Measurements from ENCODE around the gene RNH1. TPM values are rescaled to one million over a fixed set of nuclear protein-coding genes. Genes with fewer than 3 reads are reported as not detected.

The RNH1 gene
- polyA plus RNA-seq, 1 of the 3 experiments (the other 2 are of a cell fraction): 147 TPM

DNA sequence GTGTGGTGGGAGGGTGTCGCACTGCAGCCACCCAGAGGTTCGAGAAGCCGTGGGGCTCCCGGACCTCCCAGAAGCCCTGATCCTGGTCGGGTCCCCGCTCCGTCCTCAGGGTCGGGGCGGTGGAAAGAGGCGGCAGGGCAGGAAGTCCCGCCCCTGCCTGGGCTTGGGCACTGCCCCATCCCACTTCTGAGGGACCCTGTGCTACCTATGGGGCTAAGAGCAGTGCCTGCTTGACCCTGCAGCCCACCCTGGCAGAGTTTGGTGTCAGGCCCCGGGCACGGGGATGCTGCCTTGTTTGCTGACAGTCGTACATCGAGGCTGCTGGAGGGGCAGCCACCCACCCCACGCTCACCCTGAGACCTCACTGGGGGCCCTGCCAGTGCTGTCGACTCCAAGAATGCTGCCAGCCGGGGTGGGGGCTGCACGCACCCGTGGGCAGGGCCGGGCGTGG is 19.4 kb downstream of the RNH1 start:
- H3K36me3 ChIP-seq (replicated peaks in 1 of 2; ENCODE audit: control insufficient read depth in 1 of 2, insufficient read depth in 2 of 2, low read length in 1 of 2): peaks cover 0 to 19% of the 10 kb centered on the region in 2 experiments
- no peaks in the 10 kb centered on the region; the same call in 1 of the 2 replicates for H3K79me2 ChIP-seq (ENCODE audit: insufficient read depth)
- no peaks in the 10 kb centered on the region for H3K4me1 ChIP-seq (ENCODE audit: control insufficient read depth in 1 of 2, insufficient read depth in 2 of 2, low read depth in 1 of 2, low read length in 1 of 2)
- H3K4me2 ChIP-seq: no peak overlapping the region
- POLR2A ChIA-PET: no interaction called here
- DNase-seq: no peak
- no peaks in the 10 kb centered on the region for H3K9me2 ChIP-seq
- H3F3A ChIP-seq (replicated peaks; ENCODE audit: insufficient read depth): no peaks in the 10 kb centered on the region
- no peaks in the 10 kb centered on the region for H3K27me3 ChIP-seq (ENCODE audit: insufficient read depth)
- H2AFZ ChIP-seq (ENCODE audit: low read depth): no peak overlapping the region
- CTCF ChIA-PET: no interaction called here
- no peaks in the 10 kb centered on the region for H3K9me3 ChIP-seq
- H3K4me3 ChIP-seq (ENCODE audit: low read depth in 2 of 2, low read length in 1 of 2): no peak overlapping the region
- H3K27ac ChIP-seq (ENCODE audit: low read depth in 2 of 2, low read length in 1 of 2): no peak overlapping the region
- no peak overlapping the region for H3K9ac ChIP-seq
- 90% methylated on average over 6 of the region's 22 CpGs for WGBS (ENCODE audit: low lambda C conversion rate)
- H4K20me1 ChIP-seq (ENCODE audit: insufficient read depth): no peaks in the 10 kb centered on the region
- TF ChIP-seq FOSL2 (IDR thresholded peaks at IDR 0.05; ENCODE audit: borderline replicate concordance, low read depth) (no peak), ELF1 (IDR thresholded peaks at IDR 0.05) (no peak), TAF1 (IDR thresholded peaks at IDR 0.05; ENCODE audit: borderline replicate concordance, low read depth, low read length) (no peak), CHD2 (IDR thresholded peaks at IDR 0.05; ENCODE audit: low read length, partially characterized antibody) (no peak)
- TF ChIP-seq, protein P1, sequence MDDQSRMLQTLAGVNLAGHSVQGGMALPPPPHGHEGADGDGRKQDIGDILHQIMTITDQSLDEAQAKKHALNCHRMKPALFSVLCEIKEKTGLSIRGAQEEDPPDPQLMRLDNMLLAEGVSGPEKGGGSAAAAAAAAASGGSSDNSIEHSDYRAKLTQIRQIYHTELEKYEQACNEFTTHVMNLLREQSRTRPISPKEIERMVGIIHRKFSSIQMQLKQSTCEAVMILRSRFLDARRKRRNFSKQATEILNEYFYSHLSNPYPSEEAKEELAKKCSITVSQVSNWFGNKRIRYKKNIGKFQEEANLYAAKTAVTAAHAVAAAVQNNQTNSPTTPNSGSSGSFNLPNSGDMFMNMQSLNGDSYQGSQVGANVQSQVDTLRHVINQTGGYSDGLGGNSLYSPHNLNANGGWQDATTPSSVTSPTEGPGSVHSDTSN (IDR thresholded peaks at IDR 0.05): no peak
- TF ChIP-seq, protein P2, sequence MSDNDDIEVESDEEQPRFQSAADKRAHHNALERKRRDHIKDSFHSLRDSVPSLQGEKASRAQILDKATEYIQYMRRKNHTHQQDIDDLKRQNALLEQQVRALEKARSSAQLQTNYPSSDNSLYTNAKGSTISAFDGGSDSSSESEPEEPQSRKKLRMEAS (IDR thresholded peaks at IDR 0.05; ENCODE audit: low read depth): no peak

DNA sequence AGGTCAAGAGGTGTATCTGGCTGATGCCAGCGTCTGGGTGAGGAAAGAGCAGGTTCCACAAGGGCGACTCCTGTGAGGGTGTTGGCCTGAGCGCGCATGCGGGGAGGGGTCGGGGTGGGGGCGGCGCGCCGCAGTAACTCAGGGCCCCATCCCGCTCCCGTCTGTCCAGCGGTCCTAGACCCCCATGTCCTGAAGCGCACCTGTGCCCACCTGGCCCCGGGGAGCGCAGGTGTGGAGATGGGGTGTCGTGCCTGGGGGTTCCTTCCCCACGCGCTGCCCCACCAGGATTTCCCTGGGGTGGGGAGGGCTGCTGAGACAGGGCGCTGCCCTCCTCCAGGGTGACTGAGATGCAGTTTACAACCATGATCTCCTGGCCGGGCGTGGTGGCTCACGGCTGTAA is 20.9 kb downstream of the RNH1 start:
- Histone ChIP-seq H3K4me2 (no peak overlapping the region), H3K4me3 (ENCODE audit: low read depth in 2 of 2, low read length in 1 of 2) (no peak overlapping the region), H4K20me1 (ENCODE audit: insufficient read depth) (no peaks in the 10 kb centered on the region), H3K9me2 (no peaks in the 10 kb centered on the region), H2AFZ (ENCODE audit: low read depth) (no peak overlapping the region), H3K9ac (no peak overlapping the region), H3K79me2 (ENCODE audit: insufficient read depth) (no peaks in the 10 kb centered on the region; the same call in 1 of the 2 replicates), H3K9me3 (no peaks in the 10 kb centered on the region), H3K4me1 (ENCODE audit: control insufficient read depth in 1 of 2, insufficient read depth in 2 of 2, low read depth in 1 of 2, low read length in 1 of 2) (no peaks in the 10 kb centered on the region), H3K36me3 (replicated peaks in 1 of 2; ENCODE audit: control insufficient read depth in 1 of 2, insufficient read depth in 2 of 2, low read length in 1 of 2) (peaks cover 0 to 17% of the 10 kb centered on the region in 2 experiments), H3K27ac (ENCODE audit: low read depth in 2 of 2, low read length in 1 of 2) (no peak overlapping the region), H3K27me3 (ENCODE audit: insufficient read depth) (no peaks in the 10 kb centered on the region), H3F3A (replicated peaks; ENCODE audit: insufficient read depth) (no peaks in the 10 kb centered on the region)
- CTCF ChIA-PET: no interaction called here
- whole genome bisulfite sequencing (ENCODE audit: low lambda C conversion rate): 94% methylated on average over 9 of the region's 23 CpGs
- POLR2A ChIA-PET: no interaction called here
- no peak for TF ChIP-seq TEAD4 (IDR thresholded peaks at IDR 0.05; ENCODE audit: borderline replicate concordance, insufficient read depth)
- no peak for TF ChIP-seq TAF1 (IDR thresholded peaks at IDR 0.05; ENCODE audit: borderline replicate concordance, low read depth, low read length)
- no peak for TF ChIP-seq POLR2AphosphoS5 (IDR thresholded peaks at IDR 0.05; ENCODE audit: low read depth, low read length)
- no peak for TF ChIP-seq GATA2 (CRISPR knock-in tag; IDR thresholded peaks at IDR 0.05)
- no peak for TF ChIP-seq EP300 (IDR thresholded peaks at IDR 0.05; ENCODE audit: borderline replicate concordance in 1 of 2, low read depth in 1 of 2, low read length in 1 of 2)
- TF ChIP-seq, protein P2 (IDR thresholded peaks at IDR 0.05; ENCODE audit: low read depth): no peak
- TF ChIP-seq, protein P3, sequence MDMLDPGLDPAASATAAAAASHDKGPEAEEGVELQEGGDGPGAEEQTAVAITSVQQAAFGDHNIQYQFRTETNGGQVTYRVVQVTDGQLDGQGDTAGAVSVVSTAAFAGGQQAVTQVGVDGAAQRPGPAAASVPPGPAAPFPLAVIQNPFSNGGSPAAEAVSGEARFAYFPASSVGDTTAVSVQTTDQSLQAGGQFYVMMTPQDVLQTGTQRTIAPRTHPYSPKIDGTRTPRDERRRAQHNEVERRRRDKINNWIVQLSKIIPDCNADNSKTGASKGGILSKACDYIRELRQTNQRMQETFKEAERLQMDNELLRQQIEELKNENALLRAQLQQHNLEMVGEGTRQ (IDR thresholded peaks at IDR 0.05; ENCODE audit: borderline replicate concordance, low read depth, low read length): no peak
- TF ChIP-seq, protein P4, sequence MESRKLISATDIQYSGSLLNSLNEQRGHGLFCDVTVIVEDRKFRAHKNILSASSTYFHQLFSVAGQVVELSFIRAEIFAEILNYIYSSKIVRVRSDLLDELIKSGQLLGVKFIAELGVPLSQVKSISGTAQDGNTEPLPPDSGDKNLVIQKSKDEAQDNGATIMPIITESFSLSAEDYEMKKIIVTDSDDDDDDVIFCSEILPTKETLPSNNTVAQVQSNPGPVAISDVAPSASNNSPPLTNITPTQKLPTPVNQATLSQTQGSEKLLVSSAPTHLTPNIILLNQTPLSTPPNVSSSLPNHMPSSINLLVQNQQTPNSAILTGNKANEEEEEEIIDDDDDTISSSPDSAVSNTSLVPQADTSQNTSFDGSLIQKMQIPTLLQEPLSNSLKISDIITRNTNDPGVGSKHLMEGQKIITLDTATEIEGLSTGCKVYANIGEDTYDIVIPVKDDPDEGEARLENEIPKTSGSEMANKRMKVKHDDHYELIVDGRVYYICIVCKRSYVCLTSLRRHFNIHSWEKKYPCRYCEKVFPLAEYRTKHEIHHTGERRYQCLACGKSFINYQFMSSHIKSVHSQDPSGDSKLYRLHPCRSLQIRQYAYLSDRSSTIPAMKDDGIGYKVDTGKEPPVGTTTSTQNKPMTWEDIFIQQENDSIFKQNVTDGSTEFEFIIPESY (IDR thresholded peaks at IDR 0.05; ENCODE audit: borderline replicate concordance, low read depth): no peak
- TF ChIP-seq, protein P5, sequence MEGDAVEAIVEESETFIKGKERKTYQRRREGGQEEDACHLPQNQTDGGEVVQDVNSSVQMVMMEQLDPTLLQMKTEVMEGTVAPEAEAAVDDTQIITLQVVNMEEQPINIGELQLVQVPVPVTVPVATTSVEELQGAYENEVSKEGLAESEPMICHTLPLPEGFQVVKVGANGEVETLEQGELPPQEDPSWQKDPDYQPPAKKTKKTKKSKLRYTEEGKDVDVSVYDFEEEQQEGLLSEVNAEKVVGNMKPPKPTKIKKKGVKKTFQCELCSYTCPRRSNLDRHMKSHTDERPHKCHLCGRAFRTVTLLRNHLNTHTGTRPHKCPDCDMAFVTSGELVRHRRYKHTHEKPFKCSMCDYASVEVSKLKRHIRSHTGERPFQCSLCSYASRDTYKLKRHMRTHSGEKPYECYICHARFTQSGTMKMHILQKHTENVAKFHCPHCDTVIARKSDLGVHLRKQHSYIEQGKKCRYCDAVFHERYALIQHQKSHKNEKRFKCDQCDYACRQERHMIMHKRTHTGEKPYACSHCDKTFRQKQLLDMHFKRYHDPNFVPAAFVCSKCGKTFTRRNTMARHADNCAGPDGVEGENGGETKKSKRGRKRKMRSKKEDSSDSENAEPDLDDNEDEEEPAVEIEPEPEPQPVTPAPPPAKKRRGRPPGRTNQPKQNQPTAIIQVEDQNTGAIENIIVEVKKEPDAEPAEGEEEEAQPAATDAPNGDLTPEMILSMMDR (IDR thresholded peaks at IDR 0.05): no peak
- TF ChIP-seq RAD21 (IDR thresholded peaks at IDR 0.05; ENCODE audit: low read length): no peak
- TF ChIP-seq RFX5 (IDR thresholded peaks at IDR 0.05; ENCODE audit: low read length): no peak
- no peak for TF ChIP-seq YY1 (IDR thresholded peaks at IDR 0.05; ENCODE audit: low read depth)
- no peak for TF ChIP-seq NRF1 (IDR thresholded peaks at IDR 0.05; ENCODE audit: low read depth, low read length)
- TF ChIP-seq JUND (IDR thresholded peaks at IDR 0.05): no peak
- no peak for DNase-seq

Measured in SK-N-SH (cell line).